Limb (tissue), 2 donors: ENCODE results near the gene DPT.

ENCODE experiments used
- DNase-seq, 2 donors: peaks; one replicate each; pipeline ENCODE4 v3.0.0-alpha.2; 2016; ENCODE audit errors: extremely low spot score in 2 of 2

Gene DPT

GRCh38 chr1:168735974-168736373 lies 7.0 kb upstream of the DPT start:
- DNase-seq, result no peak

GRCh38 chr1:168734946-168735345 lies 5.9 kb upstream of the DPT start:
- no peak for DNase-seq

- no peak for DNase-seq
Measured at GRCh38 chr1:168734271-168734670, 5.3 kb upstream of the DPT start.

- no peak for DNase-seq
Measured at GRCh38 chr1:168733241-168733640, 4.2 kb upstream of the DPT start.

GRCh38 chr1:168732736-168733135 lies 3.7 kb upstream of the DPT start:
- no peak for DNase-seq

GRCh38 chr1:168731244-168731953 lies 2.4 kb upstream of the DPT start:
- no peak for DNase-seq

GRCh38 chr1:168729405-168729802 lies 398 bp upstream of the DPT start:
- no peak for DNase-seq

GRCh38 chr1:168726719-168727118 lies 2.3 kb downstream of the DPT start:
- no peak for DNase-seq

- DNase-seq, result no peak
Measured at GRCh38 chr1:168726281-168726680, 2.7 kb downstream of the DPT start.

- DNase-seq, result peak in 1 of 2 donors; percentile 26
Measured at GRCh38 chr1:168725831-168726230, 3.2 kb downstream of the DPT start.

GRCh38 chr1:168725060-168725459 lies 3.9 kb downstream of the DPT start:
- no peak for DNase-seq

- no peak for DNase-seq
Measured at GRCh38 chr1:168723000-168723399, 6.0 kb downstream of the DPT start.

- DNase-seq, result no peak
Measured at GRCh38 chr1:168720839-168721238, 8.2 kb downstream of the DPT start.

- no peak for DNase-seq
Measured at GRCh38 chr1:168719306-168720111, 9.5 kb downstream of the DPT start.

- DNase-seq, result no peak
Measured at GRCh38 chr1:168717906-168718891, 10.8 kb downstream of the DPT start.

GRCh38 chr1:168714012-168714411 lies 15.0 kb downstream of the DPT start:
- DNase-seq, result no peak

GRCh38 chr1:168709405-168710363 lies 19.3 kb downstream of the DPT start:
- DNase-seq, result no peak

- DNase-seq, result peak in 1 of 2 donors; percentile 39
Measured at GRCh38 chr1:168708698-168709404, 20.2 kb downstream of the DPT start.

GRCh38 chr1:168706391-168706992 lies 22.5 kb downstream of the DPT start:
- no peak for DNase-seq
